PC-9 (cell line): ENCODE results near the gene MMD.

Source experiments
- EZH2 ChIP-seq: fragments of 200-600 bp; sonication (generic); IDR thresholded peaks from 2 replicates; pipeline ENCODE4 v1.8.0; 2017; ENCODE audit warnings: antibody characterized with exemption, low read depth
- TF ChIP-seq, protein P1 (sequence below): fragments of 200-600 bp; sonication (generic); conservative IDR thresholded peaks from 2 replicates; pipeline ENCODE4 v1.6.1; 2017; ENCODE audit warnings: mixed run types, antibody characterized with exemption, mild to moderate bottlenecking, moderate library complexity

DNA sequence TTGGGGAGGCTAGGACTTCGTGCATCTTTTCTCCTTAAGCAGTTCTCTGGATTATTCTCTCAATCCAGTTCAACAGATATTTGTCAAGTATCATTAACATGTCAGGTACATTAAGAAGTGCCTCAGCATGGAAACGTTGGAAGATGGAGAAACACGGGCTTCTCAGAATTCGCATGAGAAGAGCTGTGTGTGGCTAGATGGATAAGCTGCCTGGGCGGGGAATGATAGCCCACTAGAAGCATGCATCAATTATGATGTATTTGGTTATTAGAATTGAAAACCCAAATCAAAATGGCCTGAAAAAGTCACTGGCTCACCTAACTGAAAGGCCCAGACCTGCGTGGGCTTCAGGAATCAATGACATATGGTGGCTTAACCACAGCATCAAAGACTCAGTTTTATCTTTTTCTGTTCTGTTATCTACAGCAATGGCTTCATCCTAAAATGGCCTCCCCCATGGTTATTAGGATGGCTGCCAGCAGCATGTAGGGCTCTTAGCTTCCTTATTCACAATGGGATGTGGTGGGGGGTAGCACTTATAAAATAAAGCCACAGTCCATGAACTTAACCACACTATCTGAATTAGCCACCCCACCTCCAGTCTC, 43.9 kb downstream of the MMD start:
- TF ChIP-seq, protein P1, sequence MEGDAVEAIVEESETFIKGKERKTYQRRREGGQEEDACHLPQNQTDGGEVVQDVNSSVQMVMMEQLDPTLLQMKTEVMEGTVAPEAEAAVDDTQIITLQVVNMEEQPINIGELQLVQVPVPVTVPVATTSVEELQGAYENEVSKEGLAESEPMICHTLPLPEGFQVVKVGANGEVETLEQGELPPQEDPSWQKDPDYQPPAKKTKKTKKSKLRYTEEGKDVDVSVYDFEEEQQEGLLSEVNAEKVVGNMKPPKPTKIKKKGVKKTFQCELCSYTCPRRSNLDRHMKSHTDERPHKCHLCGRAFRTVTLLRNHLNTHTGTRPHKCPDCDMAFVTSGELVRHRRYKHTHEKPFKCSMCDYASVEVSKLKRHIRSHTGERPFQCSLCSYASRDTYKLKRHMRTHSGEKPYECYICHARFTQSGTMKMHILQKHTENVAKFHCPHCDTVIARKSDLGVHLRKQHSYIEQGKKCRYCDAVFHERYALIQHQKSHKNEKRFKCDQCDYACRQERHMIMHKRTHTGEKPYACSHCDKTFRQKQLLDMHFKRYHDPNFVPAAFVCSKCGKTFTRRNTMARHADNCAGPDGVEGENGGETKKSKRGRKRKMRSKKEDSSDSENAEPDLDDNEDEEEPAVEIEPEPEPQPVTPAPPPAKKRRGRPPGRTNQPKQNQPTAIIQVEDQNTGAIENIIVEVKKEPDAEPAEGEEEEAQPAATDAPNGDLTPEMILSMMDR, result no peak
- TF ChIP-seq EZH2, result no peak
